OCI-LY7 (cell line): ENCODE measurements around the gene CDC14B. TPM values are rescaled to one million over a fixed set of nuclear protein-coding genes. Genes with fewer than 3 reads are reported as not detected.
A peak's percentile ranks its signal among the peaks of the same experiment; 100 is the strongest.

Experiments
- Bru-seq: library from RNA; stranded (reverse); fragments of 400-500 nt; gene quantifications from one replicate; lab custom pipeline; 2021; lab: Mats Ljungman, UMichigan
- BruChase-seq, 2 experiments: library from RNA; stranded (reverse); fragments of 400-500 nt; gene quantifications; one replicate each; lab custom pipeline; 2021; lab: Mats Ljungman, UMichigan
- BruUV-seq: library from RNA; stranded (reverse); fragments of 400-500 nt; replicated peaks from 2 replicates; lab custom pipeline; 2021; lab: Mats Ljungman, UMichigan
- CTCF ChIA-PET: fragments of 300-600 bp; sonication (Branson Sonifier 250); formaldehyde crosslinking; loops from one replicate; lab custom pipeline; 2022; ENCODE audit warnings: antibody characterized with exemption; ENCODE audit not compliant: unreplicated experiment; lab: Charles Lee
- POLR2A ChIA-PET: fragments of 300-600 bp; sonication (Branson Sonifier 250); formaldehyde crosslinking; loops from one replicate; lab custom pipeline; 2022; ENCODE audit warnings: antibody characterized with exemption; lab: Charles Lee
- DNase-seq: peaks from one replicate; pipeline ENCODE4 v3.0.0-alpha.2; 2015; ENCODE audit warnings: low spot score
- H2AFZ ChIP-seq: fragments of 200-600 bp; sonication (generic), shearing (Covaris generic); 2 replicates; pipeline ENCODE4 v1.6.1; 2014; ENCODE audit warnings: mild to moderate bottlenecking, antibody characterized with exemption, low read length, moderate library complexity
- H3K27ac ChIP-seq: fragments of 200-600 bp; sonication (generic); 2 replicates; pipeline ENCODE4 v1.5.1; 2014; ENCODE audit warnings: mixed run types, low read depth, mild to moderate bottlenecking, moderate library complexity, low read length, inconsistent platforms; ENCODE audit not compliant: poor library complexity, severe bottlenecking
- H3K36me3 ChIP-seq: fragments of 200-600 bp; sonication (generic); 2 replicates; pipeline ENCODE4 v1.6.1; 2014; ENCODE audit warnings: mild to moderate bottlenecking, antibody characterized with exemption, low read length, moderate library complexity, mixed read lengths; ENCODE audit not compliant: insufficient read depth
- H3K4me1 ChIP-seq: fragments of 200-600 bp; sonication (generic); 2 replicates; pipeline ENCODE4 v1.5.1; 2014; ENCODE audit warnings: mild to moderate bottlenecking, low read length; ENCODE audit not compliant: insufficient read depth, poor library complexity, severe bottlenecking
- H3K4me2 ChIP-seq: fragments of 200-600 bp; sonication (generic); 2 replicates; pipeline ENCODE4 v1.6.1; 2014; ENCODE audit warnings: mild to moderate bottlenecking, low read length
- H3K4me3 ChIP-seq: fragments of 200-600 bp; sonication (generic); 2 replicates; pipeline ENCODE4 v1.5.1; 2014; ENCODE audit warnings: mild to moderate bottlenecking, low read depth, low read length; ENCODE audit not compliant: poor library complexity, severe bottlenecking
- H3K79me2 ChIP-seq: fragments of 200-600 bp; sonication (generic); 2 replicates; pipeline ENCODE4 v1.6.1; 2016; ENCODE audit warnings: low read depth, mild to moderate bottlenecking, low read length, moderate library complexity, mixed read lengths; ENCODE audit not compliant: insufficient read depth
- H3K9me2 ChIP-seq: fragments of 200-600 bp; sonication (generic); 2 replicates; pipeline ENCODE4 v1.6.1; 2016; ENCODE audit warnings: mild to moderate bottlenecking, low read length, mixed read lengths; ENCODE audit not compliant: insufficient read depth
- H3K9me3 ChIP-seq: fragments of 200-600 bp; sonication (generic); 2 replicates; pipeline ENCODE4 v1.6.1; 2014; ENCODE audit warnings: mild to moderate bottlenecking, mixed run types, low read length, mixed read lengths
- H4K20me1 ChIP-seq: fragments of 200-600 bp; sonication (generic); 2 replicates; pipeline ENCODE4 v1.6.1; 2014; ENCODE audit warnings: mild to moderate bottlenecking, antibody characterized with exemption, low read length, moderate library complexity, mixed read lengths; ENCODE audit not compliant: insufficient read depth
- CTCF ChIP-seq: fragments of 200-600 bp; sonication (generic); conservative IDR thresholded peaks from 2 replicates; pipeline ENCODE4 v1.5.1; 2014; ENCODE audit warnings: mild to moderate bottlenecking, antibody characterized with exemption, low read length, moderate library complexity, mixed read lengths
- EZH2phosphoT487 ChIP-seq: fragments of 200-600 bp; sonication (generic); IDR thresholded peaks from 2 replicates; pipeline ENCODE4 v1.6.1; 2018; ENCODE audit warnings: low read depth, borderline replicate concordance, mild to moderate bottlenecking, mixed run types, antibody characterized with exemption, low read length, moderate library complexity, mixed read lengths
- intact Hi-C: fragments of 100-400 bp; cut with micrococcal nuclease; formaldehyde crosslinking; loops from one replicate; pipeline ENCODE4 v1.10.0; 2022; ENCODE audit not compliant: unreplicated experiment
- long read RNA-seq: library from polyadenylated mRNA; stranded (forward); transcript quantifications from one replicate; pipeline ENCODE4 v2.0.0, GENCODE V29; 2022
- total RNA-seq, 2 experiments: library from RNA; depleted of rRNA in 1 of 2; stranded (reverse); fragments of >200 nt in 1 of 2; shearing (Covaris generic) in 1 of 2; gene quantifications; 2 replicates each; pipeline ENCODE4 v1.2.3, GENCODE V29; 2014 to 2022

Gene CDC14B
- total RNA-seq (2014; rRNA removed; shearing (Covaris generic)) (not detected in 2 replicates), total RNA-seq (2022) (0.27 and 0.44 TPM in 2 replicates), Bru-seq, nascent RNA (percentile 13 among the genes with signal in this experiment), BruChase-seq, experiment 1, labeled RNA remaining after a 6-hour chase (percentile 10 among the genes with signal in this experiment), BruChase-seq, experiment 2, labeled RNA remaining after a 2-hour chase (percentile 16 among the genes with signal in this experiment)
- long read RNA-seq, partial matches to known transcripts = 0 of 2 reads
- long read RNA-seq, other reads (novel, unspliced or antisense) = 2 of 2 reads

DNA sequence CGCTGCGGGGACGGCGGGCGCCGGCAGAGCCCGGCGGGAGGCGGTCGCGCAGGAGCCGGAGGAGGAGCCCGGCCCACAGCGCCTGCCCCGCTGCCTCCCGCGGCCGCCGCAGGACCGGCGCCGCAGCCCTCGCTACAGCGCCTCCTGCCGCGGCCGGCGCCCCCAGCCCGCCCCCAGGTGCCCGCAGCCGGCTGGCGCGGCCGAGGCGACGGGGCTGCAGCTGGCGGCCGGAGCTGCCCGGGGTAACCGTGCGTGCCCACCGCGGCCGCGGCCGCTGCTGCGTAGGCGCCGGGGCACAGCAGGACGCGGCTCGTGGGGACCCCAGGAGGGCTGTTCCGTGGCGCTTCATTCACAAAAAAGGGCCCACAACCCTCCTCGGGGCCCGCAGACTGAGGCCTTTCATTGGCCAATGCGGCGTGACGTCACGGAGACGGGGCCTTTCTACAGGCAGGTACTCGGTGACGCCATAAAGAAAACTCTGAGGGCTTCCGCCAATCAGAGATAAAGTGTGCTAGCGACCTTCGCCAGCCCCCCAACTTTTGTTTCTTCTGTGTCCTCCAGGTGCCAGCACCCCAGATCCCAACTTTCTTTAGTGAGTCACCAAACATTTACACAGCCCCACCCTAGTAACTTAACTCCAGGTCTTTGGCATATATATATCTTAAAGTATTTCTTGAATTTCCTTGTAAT, at the start of gene CDC14B:
CDC14B (minus strand) TSS at position 353 of the 690 bp plus-strand sequence. CDS start 465 bp downstream, outside the sequence.
- Histone ChIP-seq H4K20me1 (no peaks in the 10 kb centered on the region), H3K27ac (no peak within 1 kb of the TSS), H3K4me3 (no peak within 1 kb of the TSS), H3K79me2 (no peaks in the 10 kb centered on the region), H3K36me3 (no peaks in the 10 kb centered on the region), H3K9me3 (no peaks in the 10 kb centered on the region), H2AFZ (peak within 1 kb of the TSS; percentile 42; the same call in 1 of the 2 replicates), H3K4me1 (peaks cover 10% of the 10 kb centered on the region), H3K4me2 (peak within 1 kb of the TSS; percentile 31; the same call in 1 of the 2 replicates), H3K9me2 (no peaks in the 10 kb centered on the region)
- no peak for DNase-seq
- TF ChIP-seq EZH2phosphoT487 = no peak
- TF ChIP-seq CTCF = no peak
- POLR2A ChIA-PET = no interaction called here
- CTCF ChIA-PET = no interaction called here
- intact Hi-C loops = no loop called here
- BruUV-seq = no TSS peak

DNA sequence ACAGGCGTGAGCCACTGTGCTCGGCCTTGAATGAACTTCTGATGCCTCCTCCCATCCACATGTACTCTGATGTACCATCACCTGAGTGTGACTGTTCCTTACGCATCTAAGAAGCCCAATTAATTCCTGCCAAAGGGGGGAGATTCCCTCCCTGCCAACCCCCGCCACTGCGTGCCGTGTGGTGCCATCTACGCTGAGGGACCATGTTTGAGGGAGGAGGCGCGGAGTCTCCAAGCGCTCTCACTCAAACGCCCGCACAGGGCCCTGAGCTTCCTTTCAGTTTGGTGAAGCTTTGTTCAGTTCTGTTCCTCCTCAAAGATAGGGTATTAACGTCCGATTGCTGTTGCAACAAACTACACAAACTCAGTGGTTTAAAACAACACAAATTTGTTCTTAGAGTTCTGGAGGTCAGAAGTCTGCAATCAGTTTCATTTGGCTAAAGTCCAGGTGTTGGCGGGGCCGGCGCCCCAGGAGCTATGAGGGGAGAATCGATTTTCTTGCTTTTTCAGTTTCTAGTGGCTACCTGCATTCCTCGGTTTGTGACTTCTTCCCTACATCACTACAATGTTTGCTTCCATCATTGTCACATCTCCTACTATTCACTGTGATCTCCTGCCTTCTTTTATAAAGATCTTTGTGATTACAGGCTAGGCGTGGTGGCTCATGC, 49.4 kb upstream of the CDC14B start:
- POLR2A ChIA-PET = no interaction called here
- Histone ChIP-seq H3K9me2 (no peaks in the 10 kb centered on the region), H4K20me1 (no peaks in the 10 kb centered on the region), H3K27ac (no peak overlapping the region), H3K4me1 (no peaks in the 10 kb centered on the region), H3K9me3 (no peaks in the 10 kb centered on the region), H3K36me3 (no peaks in the 10 kb centered on the region), H2AFZ (no peak overlapping the region), H3K4me3 (no peak overlapping the region), H3K79me2 (no peaks in the 10 kb centered on the region), H3K4me2 (no peak overlapping the region)
- no peak for DNase-seq
- intact Hi-C loops = loop anchor here (5.0 kb wide), 2 partner anchors 227 to 342 kb away; no protein-coding TSS in a partner anchor
- BruUV-seq = no TSS peak
- CTCF ChIA-PET = no interaction called here
- no peak for TF ChIP-seq EZH2phosphoT487
- no peak for TF ChIP-seq CTCF
